SK-MEL-5 (cell line): ENCODE measurements around the gene NEK9. TPM values are rescaled to one million over a fixed set of nuclear protein-coding genes. Genes with fewer than 3 reads are reported as not detected.

Experiments
- DNase-seq: peaks from one replicate; pipeline ENCODE4 v3.0.0-alpha.2; 2016; ENCODE audit warnings: low read depth, low spot score
- in situ Hi-C: cut with HindIII; loops from 2 replicates; pipeline ENCODE4 v1.10.0; 2016; ENCODE audit warnings: low sequenced_read_pairs, high pct_unique_total_duplicates, low pct_unique_long_range_greater_than_20kb
- polyA plus RNA-seq, 2 experiments: library from polyadenylated mRNA; depleted of rRNA; stranded (reverse); fragments of >200 nt; gene quantifications; 2 replicates each; pipeline ENCODE4 v1.2.3, GENCODE V29; 2015
- total RNA-seq: library from RNA; depleted of rRNA; stranded (reverse); fragments of >200 nt; shearing (Covaris generic); gene quantifications from 2 replicates; pipeline ENCODE4 v1.2.3, GENCODE V29; 2014; rRNA removed

The NEK9 gene
- 55.0 and 56.5 TPM in 2 replicates for total RNA-seq
- 47.6 and 56.0 TPM in 2 replicates for polyA plus RNA-seq (2015; cell fraction: cytosol; rRNA removed)
- polyA plus RNA-seq (2015; cell fraction: nucleus; rRNA removed), result 109 and 122 TPM in 2 replicates

DNA sequence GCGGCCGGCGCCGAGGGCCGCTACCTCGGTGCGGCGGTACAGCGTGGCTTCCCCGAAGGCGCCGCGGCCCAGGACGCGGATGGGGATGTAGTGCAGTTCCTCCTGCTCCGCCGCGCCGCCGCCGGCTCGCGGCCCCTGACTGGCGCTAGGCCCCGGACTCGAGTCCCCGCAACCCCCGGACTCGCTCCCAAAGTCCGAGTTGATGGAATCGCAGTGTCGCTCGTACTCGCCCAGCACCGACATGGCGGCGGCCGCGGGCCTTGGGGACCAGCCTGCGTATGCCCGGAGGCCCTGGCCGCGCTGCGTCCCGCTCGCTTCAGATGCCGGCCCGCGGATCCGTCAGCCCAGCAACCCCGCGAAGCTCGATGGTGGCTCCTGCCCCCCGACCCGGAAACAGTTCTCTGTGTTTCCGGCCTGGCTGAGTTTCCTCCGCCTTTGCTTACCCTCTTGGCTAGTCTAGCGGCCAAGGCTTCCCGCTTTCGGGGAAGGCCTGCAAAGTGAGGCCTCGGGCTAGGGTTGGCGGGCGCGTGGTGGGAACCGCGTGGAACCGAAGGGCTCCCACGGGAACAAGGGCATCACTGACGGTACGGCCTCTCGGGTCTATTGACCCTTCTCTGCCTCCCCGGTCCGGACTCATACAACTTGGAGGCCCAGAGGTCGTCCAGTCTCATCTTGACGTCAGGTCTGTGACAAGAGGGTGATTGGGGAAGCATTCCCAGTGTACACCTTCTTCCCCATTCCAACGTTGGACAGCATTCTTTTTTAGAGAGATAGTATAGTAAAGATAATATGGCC lies at the start of gene NEK9:
TSS of gene NEK9 (minus strand) at position 370 of the 795 bp plus-strand sequence. CDS start at position 243, 127 bp downstream.
- in situ Hi-C loops, result no loop called here
- DNase-seq, result peak; percentile 75

- in situ Hi-C loops, result no loop called here
- DNase-seq, result peak; percentile 90
These were observed 49.4 kb upstream of the NEK9 start, which contains the start of gene TMED10 for GRCh38 chr14:75176142-75176820. Gene TMED10, minus strand, starts transcription at chr14:75176612. Its CDS starts 33 bp downstream, at chr14:75176579.

DNA sequence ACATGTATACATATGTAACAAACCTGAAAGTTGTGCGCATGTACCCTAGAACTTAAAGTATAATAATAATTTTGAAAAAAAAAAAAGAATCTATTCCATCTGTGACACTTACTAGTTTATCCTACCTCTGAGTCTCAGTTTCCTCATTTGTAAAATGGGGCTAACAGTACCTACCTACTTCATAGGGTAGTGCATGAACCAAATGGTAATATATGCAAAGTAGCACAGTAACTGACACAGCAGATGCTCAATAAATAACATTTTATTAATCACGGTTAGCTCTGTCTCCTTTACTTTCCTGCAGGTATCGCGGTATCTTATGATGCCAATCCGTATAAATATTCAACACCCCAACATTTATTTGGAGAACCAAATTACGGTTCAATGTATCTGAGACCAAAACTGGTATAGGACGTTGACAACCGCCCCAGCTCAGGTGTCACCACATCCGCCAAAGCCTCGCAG lies 48.9 kb upstream of the NEK9 start:
- DNase-seq, result peak; percentile 41
- in situ Hi-C loops, result no loop called here

DNA sequence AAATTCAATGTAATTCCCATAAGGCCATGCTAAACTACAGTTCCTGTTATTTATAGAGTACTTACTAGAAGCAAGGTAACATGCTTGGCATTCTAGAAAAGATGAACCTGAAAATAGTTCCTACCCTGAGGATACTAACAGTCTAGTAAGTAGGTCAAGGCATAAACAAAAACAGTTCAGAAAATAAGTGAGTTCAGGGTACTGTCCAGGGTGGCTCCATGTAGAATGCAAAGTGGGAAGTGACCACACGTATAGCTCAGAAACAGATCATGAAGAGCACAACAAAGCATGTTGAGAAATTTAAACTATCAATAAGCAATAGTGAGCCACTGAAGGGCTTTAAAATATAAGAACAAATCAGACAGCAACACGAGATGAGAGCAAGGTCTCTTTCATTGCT lies 47.2 kb upstream of the NEK9 start:
- no peak for DNase-seq
- in situ Hi-C loops, result no loop called here

- in situ Hi-C loops, result no loop called here
- no peak for DNase-seq
These were observed 43.9 kb upstream of the NEK9 start for GRCh38 chr14:75170772-75171171.

DNA sequence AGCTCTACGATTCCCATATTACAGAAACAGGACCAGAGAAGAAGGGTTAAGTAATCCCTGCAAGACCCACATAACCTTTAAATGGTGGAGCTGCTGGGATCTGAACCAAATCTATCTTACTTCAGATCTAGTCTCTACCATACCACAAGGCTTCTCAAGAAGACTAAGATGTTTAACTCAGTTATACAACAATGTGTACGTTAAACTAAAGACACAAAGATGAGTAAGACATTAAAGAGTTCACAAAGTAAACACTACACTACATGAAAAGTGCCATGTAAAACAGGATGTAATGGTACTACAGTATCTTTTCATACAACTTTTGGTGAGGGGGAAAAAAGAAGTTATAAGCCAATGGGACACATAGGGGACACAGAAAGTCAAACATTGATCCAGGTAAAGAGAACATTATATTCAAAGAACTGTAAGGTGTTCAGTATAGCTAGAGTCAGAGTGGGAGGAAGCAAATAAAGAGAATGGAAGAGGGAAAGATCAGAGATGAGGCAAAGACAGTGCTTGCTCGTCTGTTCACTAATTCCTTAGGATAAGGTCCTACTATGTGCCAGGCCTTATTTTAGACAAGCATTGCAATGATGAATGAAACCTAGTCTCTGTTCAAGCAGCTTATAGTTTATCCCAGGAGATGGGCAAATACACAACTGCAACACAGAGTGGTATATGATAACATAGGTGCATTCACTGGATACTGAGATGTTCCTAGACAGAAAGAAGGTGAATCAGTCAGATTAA lies 41.9 kb upstream of the NEK9 start:
- DNase-seq, result no peak
- in situ Hi-C loops, result no loop called here

DNA sequence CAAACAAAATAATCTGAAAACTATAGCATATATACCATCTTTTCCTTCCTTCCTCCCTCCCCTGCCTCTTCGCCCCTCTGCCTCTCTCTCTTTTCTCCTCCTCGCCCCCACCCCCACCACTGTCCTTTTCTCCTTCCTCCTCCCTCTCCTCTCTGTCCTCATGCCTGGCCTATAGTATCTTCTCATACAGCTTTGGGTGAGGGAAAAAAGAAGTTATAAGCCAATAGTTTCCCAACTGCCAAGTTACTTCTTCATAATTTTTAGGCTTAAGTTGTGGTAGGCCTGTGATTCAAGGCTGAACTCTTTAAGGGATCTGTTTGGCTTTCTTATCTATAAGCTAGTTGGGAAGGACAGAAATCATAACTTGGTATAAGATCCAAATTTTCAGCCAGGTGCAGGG lies 40.5 kb upstream of the NEK9 start:
- in situ Hi-C loops, result no loop called here
- no peak for DNase-seq

- DNase-seq, result peak; percentile 99
- in situ Hi-C loops, result no loop called here
These were observed 38.9 kb upstream of the NEK9 start for GRCh38 chr14:75165586-75166391.

DNA sequence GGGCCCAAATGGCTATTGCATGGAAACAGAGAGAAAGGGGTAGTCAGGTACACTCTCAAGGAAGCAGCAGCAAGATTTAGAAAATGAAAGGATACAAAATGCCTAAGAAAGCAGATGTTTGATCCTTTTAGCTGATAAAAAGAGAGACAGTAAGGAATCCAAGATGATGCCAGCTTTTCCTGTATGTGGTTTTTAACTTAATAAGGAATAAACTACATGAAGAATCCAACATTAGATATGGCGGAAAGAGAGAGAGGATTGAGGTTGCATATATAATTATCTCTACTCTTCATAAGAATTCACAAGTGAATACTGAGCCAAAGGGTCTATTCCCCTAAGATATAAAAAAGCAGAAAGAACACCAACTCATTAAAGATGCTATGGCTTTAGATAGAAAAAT lies 38.0 kb upstream of the NEK9 start:
- no peak for DNase-seq
- in situ Hi-C loops, result no loop called here

GRCh38 chr14:75163677-75164076 lies 36.8 kb upstream of the NEK9 start:
- DNase-seq, result no peak
- in situ Hi-C loops, result no loop called here

GRCh38 chr14:75162631-75163030 lies 35.8 kb upstream of the NEK9 start:
- in situ Hi-C loops, result no loop called here
- DNase-seq, result peak; percentile 30

GRCh38 chr14:75158843-75159614 lies 32.2 kb upstream of the NEK9 start:
- no peak for DNase-seq

DNA sequence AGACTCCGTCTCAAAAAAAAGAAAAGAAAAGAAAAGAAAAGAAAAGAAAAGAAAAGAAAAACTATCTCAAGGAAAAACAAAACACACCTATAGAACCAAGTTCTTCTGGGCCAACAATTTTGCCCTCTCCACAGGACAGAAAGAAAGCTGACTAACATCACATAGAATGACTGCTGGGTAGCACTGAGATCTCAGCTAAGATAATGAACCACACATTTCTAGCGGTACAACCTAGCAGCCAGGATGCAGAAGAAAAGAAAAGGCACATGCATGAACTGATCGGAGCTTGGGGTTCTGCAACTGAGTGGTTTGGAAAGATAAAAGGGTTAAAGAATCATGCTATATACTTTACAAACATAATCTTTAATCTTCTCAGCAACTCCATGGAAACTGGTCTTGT lies 30.1 kb upstream of the NEK9 start:
- DNase-seq, result no peak
- in situ Hi-C loops, result no loop called here

More at GRCh38 chr14:75158843-75159614, 32.2 kb upstream of the NEK9 start:
- in situ Hi-C loops, result no loop called here

DNA sequence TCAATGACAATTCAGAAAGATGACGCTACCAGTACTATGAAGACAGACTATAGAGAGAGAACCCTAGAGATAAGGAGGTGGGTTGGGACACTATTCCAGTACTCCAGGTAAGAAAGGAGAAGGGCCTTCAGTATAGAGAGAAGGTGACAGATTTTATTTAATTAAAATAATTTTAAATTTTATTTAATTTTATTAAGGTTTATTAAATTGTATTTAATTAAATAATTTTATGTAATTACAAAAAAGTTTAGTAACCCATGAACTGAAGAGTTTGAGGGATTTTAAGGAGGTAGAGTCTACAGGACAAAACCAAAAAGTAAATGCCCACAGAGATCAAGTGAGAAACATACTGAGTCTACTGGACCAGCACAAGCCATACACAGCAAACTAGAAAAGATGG lies 29.3 kb upstream of the NEK9 start:
- DNase-seq, result no peak
- in situ Hi-C loops, result no loop called here

GRCh38 chr14:75155169-75155568 lies 28.3 kb upstream of the NEK9 start:
- in situ Hi-C loops, result no loop called here

GRCh38 chr14:75153295-75153694 lies 26.4 kb upstream of the NEK9 start:
- no peak for DNase-seq
- in situ Hi-C loops, result no loop called here

More at GRCh38 chr14:75155169-75155568, 28.3 kb upstream of the NEK9 start:
- DNase-seq, result no peak
